ENCODE measurements around the gene ST3GAL5.

ST3GAL5 gene

DNA sequence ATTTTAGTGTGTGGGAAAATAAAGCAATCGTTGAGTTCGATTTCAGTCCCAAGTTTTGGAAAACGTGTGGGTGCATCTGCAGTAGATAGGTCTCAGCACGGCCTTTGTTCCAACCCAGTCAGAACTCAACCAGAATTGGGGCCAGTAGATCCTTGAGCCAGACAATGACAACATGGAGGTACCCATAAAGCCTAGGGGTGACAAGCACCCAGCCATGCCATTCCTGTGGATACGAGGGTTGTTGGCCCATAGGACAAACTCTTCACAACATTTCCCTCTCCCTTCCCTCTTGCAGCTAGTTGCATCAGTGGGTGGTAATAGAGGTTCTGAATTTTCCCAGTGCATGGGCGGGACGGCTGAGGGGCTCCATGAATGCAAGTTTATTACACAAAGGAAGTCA, 60.1 kb downstream of the ST3GAL5 start:
- DNase-seq = no peak

DNA sequence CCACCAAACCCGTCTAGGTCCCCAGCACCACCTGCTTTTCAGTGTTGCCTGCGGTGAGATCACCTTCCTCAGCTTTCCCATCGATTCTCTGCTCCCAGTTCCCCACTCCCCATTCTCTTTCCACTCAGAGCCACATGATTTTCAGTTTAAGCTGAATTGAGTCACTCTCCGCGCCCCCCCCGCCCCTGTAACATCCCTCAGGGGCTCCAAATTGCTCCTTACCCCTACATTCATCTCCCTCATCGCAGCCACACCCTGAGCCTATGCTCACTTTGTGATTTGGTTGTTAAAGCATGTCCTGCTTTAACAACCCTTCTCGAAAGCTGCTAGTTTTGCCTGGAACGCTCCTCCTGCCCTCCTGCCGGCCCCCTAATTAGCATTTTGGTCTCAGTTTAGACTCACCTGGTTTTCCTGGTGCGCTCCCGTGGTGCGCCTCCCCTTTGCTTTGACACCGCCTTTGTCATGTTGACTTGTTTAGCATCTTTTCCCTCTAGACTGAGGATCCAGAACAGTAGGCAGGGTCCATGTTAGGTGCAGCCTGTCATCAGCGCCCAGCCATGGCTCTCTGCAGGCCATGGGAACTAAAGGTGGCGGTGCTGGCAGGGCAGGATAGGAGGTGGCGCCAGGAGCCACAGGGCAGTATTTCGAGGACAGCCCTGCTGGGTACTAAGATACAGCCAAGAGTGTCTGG, 60.8 kb downstream of the ST3GAL5 start:
- no peak for DNase-seq

DNA sequence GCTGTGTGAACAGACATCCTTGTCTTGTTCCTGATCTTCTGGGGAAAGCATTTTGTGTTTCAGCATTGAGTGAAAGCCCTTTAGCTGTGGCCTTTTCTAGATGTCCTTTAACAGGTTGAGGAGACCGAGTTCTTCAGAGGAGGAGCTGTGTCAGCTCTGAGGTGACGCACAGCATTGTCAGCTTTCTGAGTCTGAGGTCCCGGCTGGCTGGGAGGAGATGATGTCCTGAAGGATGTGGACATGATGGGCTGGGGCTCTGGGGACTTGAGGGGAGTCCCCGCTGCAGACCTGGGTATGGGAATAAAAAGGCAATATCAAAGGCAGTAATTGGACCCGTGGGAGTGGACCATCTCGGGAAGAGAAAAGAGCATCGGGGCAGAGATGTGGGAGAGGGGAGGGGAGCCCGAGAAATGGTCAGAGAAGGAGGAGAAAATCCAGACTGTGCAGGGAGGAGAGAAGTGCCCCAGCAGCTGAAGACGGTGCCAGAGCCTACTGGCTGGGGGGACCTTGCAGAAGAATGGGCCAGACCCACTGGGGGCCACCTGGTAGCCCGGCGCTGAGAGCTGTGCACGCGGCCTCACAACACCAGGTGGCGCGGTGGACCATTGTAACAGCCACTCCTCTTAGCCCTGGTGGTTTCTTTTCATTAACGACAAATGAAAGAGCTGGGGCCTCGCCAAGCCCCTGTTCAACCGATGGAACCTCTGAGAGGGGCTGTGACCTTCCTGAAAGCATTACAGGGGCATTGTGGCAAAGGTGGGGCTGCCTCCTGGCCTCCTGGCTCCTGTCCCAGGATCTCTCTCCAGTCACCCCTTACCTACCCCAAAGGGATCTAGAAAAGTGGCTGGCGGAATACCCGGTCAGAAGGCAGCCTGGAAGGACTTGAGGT, 61.6 kb downstream of the ST3GAL5 start:
- peak; percentile 58 for DNase-seq

DNA sequence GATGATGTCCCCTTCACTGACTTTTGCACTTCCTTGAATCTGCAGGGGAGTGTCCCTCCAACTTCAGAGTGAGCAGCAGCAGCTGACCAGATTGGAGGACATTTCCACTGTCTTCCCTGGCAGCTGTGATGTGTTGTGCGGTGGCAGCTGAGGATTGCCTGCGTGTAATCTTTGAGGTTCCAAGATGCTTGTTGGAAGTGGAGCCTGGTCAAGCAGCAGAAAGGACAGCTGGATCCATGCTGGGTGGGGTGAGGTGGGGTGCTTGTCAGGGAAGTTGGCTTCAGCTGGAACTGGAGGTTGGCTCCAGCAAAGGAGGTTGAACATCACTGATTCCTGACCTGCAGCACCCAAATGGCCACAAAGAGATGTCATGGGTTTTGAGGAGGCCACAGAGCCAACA, 64.8 kb downstream of the ST3GAL5 start:
- DNase-seq = no peak

DNA sequence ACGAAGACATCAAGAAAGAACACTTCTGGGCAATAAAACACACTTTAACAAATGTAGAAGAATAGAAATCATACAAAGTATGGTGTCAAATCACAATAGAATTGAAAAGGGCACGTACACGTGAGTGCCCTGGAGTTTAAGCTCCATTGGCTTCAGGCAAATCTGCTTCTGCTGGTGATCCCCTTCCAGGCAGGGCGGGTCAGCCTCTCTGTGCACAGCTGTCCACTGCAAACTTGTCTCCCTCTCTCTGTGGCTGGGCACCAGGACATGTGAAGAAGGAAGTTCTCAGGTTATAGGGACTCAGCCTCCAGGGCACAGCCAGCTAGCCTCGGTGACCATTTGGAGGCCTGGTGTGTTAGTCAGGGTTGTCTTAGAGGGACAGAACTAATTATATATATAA, 66.0 kb downstream of the ST3GAL5 start:
- no peak for DNase-seq

DNA sequence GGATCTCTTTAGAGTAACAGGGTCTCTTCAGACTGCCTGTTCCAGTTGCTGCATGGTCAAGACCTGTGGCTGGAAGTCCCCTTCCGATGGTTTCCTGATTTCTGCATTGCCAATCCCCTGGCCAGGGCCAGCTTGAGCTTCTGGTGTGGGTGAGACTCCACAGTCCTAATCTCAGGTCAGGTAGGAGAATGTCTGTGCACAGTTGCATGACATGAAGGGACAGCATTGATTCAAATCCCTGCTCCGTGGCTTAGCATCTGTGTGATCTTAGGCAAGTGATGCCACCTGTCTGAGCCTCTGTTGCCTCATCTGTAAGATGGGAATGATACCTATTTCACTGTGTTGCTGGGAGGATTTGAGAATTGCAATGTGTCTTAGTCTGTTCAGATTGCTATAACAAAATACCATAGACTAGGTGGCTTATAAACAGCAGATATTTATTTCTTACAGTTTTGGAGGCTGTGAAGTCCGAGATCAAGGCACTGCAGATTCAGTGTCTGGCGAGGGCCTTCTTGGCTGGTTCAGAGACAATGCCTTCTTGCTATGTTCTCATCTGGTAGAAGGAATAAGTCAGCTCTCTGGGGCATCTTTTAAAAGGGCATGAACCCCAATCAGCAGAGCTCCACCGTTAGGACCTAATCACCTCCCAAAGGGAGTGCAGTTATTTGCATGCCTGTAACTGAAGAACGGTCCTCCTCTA, 68.8 kb downstream of the ST3GAL5 start:
- no peak for DNase-seq

DNA sequence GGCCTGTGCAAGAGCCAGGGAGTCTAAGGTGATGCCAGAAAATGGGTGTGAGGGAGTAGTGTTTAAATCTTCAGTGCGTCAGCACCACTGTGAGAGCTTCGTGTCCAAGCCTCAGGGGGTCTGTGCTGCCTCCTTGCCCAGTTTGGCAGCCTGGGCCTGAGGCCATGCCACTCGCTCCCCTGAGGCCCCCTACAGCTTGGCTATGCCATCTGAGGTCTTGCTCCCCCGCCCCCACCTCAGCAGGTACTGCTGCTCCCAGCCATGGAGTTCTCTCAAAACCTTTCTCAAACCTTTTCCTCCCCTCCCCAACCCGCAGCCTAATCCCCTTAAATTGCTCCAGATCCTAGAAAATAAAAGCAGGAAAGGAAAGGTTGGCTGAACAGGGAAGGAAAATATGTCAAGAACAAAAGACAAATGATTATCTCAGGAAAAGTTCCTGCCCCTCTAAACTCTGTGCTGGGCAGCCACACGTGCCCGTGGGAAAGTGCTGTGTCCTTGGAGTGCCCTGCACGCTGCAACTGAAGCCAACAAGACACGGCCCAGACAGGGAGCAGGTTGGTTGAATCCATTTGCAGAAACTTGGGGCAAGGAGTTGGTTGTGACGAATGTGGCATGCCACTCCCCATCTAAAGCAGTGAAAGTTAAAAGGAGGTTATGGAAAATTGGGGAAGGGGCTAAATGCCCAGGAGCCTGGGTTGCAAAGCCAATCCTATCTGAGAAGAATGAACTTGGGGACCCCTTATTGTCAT, 73.8 kb downstream of the ST3GAL5 start:
- no peak for DNase-seq

DNA sequence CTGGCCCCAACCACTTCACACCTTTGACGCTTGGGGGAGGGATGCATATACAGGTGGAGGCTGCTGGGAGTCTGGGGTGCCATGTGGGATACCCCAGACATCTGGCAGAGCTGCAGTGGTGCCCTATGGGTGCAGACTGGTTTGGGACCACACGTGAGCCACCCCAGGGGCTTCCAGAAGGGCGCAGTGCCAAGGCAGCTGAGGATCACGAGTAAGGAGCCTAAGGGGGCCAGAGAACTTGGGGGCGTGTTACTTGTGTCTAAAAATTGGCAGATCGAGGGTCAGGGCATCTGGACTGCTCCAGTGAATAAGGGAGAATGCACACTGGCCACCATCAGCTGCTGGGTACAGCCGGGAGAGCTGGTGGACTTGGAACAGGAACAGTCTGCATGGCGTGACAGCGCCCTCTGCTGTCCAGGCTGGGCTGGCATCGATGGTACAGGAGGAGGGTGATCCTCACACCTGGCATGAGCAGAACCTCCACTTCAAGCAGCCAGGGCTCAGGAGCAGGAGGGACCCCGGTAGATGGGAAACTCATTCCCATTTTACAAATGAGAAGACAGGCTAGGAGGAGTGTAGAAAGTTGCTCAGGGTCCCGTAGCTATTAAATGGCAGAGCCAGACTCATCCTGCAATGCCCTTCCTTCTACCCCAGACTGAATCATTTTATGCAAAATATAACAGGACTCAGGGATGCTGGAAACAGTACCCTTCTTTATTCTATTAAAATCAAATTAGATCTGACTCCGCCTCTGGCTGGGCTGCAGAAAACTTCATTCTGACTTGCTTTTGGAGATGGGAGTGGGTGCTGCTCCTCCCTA, 74.6 kb downstream of the ST3GAL5 start:
- DNase-seq = peak; percentile 72

DNA sequence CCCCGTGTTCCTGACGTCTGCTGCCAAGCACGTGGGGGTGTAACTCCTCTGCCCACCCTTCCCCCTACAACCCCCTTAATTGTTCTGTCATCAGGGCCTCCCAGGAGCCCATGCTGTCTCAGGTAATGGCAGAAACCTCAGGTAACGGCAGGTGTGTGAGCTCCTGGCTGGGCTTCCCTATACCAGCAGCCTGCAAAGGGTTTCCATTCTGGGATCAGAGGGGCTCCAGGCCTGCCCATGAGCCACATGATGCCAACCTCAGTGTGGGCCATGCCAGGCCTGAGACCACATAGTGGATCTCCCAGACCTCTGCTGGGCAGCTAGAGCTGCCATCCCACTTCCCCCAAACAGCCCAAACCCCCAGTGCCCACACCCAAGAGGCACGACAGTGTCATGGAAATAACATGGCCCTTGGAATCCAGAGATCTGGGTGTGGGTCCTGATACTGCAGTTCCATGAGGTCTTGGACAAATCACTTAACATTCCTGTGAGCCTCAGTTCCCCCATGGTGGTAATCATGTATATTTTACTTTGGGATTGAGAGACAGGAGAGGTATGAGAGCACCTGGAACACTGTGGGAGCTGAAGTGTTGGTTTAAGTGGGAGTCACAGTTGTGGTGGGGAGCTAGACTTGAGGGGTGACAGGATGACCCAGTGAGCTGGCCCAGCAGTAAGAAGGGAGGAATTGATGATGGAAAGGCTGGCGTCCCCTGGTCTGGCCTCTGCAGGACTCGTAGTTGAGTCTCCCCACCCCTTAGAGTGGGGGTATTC, 75.4 kb downstream of the ST3GAL5 start:
- DNase-seq = no peak

DNA sequence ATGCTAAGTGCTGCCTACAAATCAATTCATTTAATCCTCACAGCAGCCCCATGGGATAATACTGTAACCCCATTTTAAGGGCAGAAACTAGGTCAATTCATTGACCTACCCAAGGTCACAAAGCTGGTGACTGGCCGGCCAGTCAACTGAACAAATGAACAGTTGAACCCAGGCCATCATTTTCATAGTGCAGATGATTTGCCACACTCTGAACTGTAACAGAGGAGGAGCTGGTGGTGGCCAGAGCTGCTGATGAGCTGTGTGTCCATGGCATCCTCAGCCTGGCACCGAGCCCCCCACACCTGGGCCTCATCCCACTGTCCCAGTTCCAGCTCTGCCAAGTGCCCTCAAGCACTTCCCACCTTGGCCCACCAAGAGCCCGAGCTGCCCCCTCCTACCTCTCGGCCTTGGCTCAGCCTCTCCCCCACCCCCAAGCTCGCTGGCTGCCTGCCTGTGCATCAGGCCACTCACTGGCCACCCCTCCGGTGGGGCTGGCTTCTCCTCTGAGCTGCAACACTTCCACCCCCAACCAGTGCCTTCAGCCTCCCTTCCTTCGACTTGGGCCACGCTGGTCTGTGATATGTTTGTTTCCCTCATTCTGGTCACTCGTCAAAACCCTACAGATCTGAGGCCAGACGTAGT, 76.6 kb downstream of the ST3GAL5 start:
- no peak for DNase-seq

DNA sequence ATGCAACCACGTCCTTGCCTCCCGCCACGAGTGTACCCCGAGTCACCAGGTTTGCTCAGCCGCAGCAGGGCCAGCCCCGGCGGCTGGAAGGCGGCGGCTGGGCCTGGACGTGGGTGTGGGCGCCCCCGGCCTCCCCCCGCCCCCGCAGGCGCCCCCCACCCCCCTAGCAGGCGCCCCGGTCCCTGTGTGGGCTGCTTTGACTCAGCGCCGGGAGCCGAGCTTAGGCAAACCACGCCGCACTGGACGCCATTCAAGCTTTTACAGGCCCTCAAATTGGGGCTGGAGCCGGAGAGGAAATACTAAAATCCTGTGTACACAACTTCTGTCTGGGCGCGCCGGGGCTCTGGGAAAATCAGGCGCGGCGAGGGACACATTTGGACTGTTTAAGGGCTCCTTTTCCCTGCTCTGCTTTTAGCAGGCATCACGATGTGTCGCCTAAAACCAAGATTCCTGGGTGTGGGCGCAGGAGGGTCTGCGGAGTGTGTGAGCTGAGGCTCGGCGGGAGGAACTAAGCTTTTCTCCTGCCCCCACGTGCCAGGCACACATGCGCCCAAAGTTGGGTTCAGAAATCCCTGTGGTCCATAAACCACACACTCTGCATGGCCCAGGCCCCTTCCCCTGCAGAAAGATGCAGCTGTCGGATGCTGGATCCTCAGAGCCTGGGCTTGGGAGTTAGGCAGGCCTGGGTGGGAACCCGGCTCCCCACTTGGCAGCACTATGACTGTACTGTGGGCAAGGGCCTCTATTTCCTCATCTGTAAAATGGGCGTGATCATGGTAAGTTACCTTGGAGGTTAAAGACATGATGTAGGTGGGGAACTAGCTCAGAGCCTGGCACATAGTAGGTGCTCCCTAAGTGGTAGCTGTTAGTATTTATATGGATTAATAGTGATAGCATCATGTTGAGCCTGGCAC, 77.4 kb downstream of the ST3GAL5 start:
- no peak for DNase-seq

DNA sequence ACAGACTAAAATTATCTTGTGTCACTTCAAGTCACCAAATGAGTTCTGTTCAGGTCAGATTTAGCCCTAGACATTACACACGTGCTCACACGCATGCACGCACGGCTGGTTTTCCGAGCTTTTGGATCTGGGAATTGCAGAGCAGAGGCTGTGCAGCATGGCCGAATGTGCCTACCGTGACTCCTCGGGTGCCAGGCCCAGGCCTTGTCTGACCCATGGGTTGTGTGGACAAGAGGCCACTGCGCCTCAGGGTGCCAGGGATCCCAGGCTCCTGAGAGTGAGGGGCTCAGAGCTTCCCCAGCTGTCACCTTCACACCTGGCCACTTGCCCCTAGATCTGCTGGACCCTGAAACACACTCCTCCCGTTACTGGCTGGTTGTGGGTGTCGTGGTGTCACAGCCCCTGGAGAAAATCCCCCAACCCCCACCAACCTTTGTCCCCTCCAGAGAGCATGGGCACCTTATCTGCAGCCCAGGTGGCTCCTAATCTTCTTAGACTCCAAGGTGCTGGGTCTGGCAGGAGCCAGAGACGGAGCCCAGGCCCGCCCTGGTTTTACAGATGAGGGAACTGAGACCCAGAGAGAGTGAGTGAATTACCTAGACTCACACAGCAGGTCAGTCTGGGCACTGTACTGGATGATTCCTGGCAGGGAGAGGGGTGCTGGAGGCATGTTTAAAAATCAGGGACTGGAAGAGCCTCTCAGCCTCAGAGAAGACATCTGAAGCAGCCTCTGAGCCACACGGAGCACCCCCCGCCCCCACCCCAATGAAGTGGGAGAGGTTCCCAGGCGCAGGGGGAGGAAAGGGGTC, 78.2 kb downstream of the ST3GAL5 start:
- DNase-seq = no peak

DNA sequence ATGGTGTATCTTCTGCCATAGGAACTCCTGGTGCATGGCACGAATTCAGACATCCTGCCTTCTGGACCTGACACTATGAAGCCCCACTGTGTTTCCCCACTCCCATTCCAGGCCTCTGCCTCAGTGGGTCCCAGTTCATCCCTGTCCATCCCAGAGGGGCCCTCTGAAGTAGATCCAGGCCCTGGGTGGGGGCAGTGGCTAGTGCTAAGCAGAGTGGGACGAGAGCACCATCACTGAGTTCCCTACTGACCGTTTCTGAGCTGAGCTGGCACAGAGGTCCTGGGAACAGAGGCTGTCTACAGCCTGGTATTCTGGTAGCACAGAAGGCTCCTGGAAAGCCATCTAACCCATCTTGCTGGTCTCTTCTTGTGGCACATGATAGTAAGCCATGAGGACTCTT, 81.0 kb downstream of the ST3GAL5 start:
- DNase-seq = no peak

DNA sequence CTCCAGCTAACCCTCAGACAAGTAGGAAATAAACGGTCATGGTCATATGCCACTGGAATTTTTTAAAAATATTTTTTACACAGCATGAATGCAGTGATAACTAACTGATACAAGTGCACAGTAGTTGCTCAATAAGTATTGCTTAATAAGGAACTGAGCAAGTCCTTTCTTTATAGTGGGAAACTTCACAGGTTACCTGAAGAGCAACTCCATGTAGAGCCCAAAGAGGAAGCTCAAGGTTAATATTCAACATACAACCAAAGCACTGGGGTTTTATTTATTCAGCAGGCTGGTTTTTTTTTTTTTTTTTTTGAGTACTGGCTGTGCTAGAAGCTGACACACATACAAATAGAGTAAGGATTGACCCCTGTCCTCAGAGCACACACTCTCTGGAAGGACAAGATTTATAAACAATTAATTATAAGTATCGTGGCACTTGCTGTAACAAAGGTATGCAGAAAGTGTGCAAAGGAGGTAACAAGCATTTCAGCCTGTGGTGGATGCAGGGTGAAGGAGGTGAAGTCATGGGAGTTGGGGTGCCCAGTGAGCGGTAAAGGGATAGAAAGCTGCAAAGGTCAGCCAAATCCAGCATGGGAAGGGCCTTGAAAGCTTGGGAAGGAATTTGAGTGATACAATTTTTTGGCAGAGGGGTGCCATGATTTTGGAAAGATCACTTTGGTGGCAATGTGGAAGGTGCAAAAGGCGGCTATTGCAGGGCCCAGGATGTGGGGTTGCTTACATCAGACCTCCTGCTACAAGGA, 82.3 kb downstream of the ST3GAL5 start:
- no peak for DNase-seq

DNA sequence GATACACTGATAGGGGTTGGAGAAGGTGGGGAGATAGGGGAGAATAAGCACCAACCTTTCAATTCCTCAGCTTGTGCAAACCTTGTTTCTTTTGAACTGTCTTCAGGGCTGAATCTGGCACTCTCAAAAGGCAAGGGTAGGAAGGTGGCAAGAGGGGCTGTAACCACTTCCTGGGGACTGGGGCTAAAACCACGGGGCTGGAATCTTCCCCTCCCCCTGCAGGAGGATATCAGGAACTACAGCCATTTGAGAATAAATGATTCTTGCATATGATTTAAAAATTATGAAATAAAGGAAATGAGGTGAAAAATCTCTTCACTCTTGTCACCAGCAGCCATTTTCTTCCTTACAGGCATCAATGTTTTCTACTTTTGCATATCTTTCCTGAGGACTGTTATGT, 84.2 kb downstream of the ST3GAL5 start:
- peak; percentile 6 for DNase-seq

DNA sequence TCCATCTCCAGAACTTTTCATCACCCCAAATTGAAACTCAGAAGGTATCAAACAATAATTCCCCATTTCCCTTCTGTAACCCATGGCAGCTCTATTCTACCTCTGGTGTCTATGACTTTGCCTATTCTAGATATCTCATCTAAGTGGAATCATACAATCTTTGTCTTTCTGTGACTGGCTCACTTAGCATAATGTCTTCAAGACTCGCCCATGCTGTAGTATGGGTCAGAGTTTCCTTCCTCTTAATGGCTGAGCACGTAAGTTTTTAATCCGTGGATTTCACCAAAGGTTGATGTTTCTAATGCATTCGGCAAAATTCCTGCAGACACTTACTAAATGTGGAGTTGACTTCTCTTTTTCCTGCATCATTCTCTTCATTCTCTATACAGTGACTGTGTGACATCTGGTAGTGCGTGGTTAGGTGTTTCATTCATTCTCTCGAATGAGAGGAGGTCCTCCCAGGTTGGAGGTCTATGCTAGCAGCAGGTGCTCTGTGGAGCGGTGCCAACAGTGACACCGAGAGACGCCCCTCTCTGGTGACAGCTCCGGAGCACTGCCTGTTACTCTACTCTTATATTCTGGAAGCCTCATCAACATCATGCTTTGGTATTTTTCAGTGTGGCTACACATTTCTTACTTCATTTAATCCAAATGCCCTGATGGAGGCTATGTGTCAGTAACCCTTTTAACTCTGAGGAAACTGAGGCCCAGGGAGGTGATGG, 84.9 kb downstream of the ST3GAL5 start:
- DNase-seq = no peak

All from NCI-H1105 (cell line).